PFSK-1 (cell line): ENCODE measurements around the gene TTN.

Experiments used
- POLR2AphosphoS5 ChIP-seq: IDR thresholded peaks from 2 replicates; pipeline ENCODE4 v1.6.1; 2012; ENCODE audit warnings: low read depth, mild to moderate bottlenecking, control low read depth, low read length, moderate library complexity
- SIN3A ChIP-seq: IDR thresholded peaks from 2 replicates; pipeline ENCODE4 v1.6.1; 2012; ENCODE audit warnings: mild to moderate bottlenecking, low read length, moderate library complexity, borderline replicate concordance; ENCODE audit not compliant: insufficient read depth
- TF ChIP-seq, protein P1 (sequence below), 2 experiments: IDR thresholded peaks; 2 replicates each; pipeline versions ENCODE4 v1.6.1 to v1.8.0; 2011 to 2012; ENCODE audit warnings: low read depth in 2 of 2, low read length in 2 of 2, control low read depth in 1 of 2, inconsistent platforms in 1 of 2, mild to moderate bottlenecking in 1 of 2, moderate library complexity in 1 of 2; ENCODE audit not compliant: insufficient read depth in 1 of 2

DNA sequence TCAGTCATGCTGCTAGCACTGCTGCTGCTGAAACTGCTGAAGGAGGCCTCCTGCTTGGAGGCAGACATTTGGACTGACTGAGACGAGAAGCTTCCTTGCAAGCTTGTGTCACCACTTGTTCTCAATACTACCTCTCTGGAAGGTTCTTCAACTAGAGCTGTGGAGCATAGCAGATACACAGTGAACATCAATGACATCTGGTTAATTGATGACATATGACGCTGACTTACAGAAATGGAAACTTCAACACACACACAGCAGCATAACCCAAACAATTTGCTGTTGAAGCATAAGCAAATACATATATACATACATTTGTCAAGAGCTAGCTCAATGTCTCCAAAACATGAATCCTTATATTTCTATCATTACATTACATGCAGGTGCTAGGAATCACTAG is 279.6 kb downstream of the TTN start:
- TF ChIP-seq POLR2AphosphoS5 (no peak), SIN3A (no peak)
- TF ChIP-seq, protein P1, sequence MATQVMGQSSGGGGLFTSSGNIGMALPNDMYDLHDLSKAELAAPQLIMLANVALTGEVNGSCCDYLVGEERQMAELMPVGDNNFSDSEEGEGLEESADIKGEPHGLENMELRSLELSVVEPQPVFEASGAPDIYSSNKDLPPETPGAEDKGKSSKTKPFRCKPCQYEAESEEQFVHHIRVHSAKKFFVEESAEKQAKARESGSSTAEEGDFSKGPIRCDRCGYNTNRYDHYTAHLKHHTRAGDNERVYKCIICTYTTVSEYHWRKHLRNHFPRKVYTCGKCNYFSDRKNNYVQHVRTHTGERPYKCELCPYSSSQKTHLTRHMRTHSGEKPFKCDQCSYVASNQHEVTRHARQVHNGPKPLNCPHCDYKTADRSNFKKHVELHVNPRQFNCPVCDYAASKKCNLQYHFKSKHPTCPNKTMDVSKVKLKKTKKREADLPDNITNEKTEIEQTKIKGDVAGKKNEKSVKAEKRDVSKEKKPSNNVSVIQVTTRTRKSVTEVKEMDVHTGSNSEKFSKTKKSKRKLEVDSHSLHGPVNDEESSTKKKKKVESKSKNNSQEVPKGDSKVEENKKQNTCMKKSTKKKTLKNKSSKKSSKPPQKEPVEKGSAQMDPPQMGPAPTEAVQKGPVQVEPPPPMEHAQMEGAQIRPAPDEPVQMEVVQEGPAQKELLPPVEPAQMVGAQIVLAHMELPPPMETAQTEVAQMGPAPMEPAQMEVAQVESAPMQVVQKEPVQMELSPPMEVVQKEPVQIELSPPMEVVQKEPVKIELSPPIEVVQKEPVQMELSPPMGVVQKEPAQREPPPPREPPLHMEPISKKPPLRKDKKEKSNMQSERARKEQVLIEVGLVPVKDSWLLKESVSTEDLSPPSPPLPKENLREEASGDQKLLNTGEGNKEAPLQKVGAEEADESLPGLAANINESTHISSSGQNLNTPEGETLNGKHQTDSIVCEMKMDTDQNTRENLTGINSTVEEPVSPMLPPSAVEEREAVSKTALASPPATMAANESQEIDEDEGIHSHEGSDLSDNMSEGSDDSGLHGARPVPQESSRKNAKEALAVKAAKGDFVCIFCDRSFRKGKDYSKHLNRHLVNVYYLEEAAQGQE (IDR thresholded peaks at IDR 0.05; ENCODE audit: insufficient read depth in 1 of 2, low read depth in 2 of 2, low read length in 2 of 2): no peak
